ENCODE measurements around the gene GLDN. TPM values are rescaled to one million over a fixed set of nuclear protein-coding genes. Genes with fewer than 3 reads are reported as not detected.

Gene GLDN
- total RNA-seq, 1 experiment from 2014 or later = 0.15 TPM

DNA sequence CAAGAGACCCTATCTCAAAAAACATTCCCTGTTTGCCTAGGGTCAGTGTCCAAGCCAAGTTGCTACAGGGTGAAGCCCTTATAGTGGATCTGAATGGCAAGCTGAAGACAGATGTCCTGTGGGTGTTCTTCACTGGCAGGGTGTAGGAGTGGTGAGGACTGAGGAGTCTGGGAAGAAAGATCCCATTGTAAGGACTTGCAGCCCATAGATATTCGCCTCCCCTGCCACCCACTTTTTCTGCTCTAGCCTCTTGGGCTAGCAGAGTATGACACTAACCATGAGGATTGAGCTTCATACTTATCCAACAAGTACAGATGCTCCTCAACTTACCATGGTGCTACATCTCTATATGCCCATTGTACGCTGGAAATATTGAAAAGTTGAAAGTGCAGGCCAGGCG is 16.3 kb upstream of the GLDN start:
- H2AFZ ChIP-seq (ENCODE audit: low read length) = no peak overlapping the region
- CTCF ChIA-PET = no interaction called here
- no peak overlapping the region for H3K4me3 ChIP-seq (ENCODE audit: low read length)
- no peak overlapping the region for H3K4me2 ChIP-seq (ENCODE audit: low read length)
- DNase-seq (no peak), ATAC-seq (no peak)
- H3K9me2 ChIP-seq (replicated peaks; ENCODE audit: low read length) = no peaks in the 10 kb centered on the region
- H3K27me3 ChIP-seq (ENCODE audit: low read length) = no peaks in the 10 kb centered on the region
- BruUV-seq (replicated peaks) = no TSS peak
- no peak overlapping the region for H3K27ac ChIP-seq (ENCODE audit: low read length)
- intact Hi-C loops (cut with micrococcal nuclease) = no loop called here
- H3F3A ChIP-seq (ENCODE audit: low read length, unreplicated experiment) = no peaks in the 10 kb centered on the region
- no peaks in the 10 kb centered on the region for H3K4me1 ChIP-seq (ENCODE audit: insufficient read depth, low read length)
- no peaks in the 10 kb centered on the region for H3K36me3 ChIP-seq (ENCODE audit: low read depth, low read length)
- TF ChIP-seq EZH2 (IDR thresholded peaks at IDR 0.05; ENCODE audit: low read length, unreplicated experiment) (no peak), EZH2phosphoT487 (IDR thresholded peaks at IDR 0.05; ENCODE audit: borderline replicate concordance, low read length) (no peak)
- TF ChIP-seq, protein P1, sequence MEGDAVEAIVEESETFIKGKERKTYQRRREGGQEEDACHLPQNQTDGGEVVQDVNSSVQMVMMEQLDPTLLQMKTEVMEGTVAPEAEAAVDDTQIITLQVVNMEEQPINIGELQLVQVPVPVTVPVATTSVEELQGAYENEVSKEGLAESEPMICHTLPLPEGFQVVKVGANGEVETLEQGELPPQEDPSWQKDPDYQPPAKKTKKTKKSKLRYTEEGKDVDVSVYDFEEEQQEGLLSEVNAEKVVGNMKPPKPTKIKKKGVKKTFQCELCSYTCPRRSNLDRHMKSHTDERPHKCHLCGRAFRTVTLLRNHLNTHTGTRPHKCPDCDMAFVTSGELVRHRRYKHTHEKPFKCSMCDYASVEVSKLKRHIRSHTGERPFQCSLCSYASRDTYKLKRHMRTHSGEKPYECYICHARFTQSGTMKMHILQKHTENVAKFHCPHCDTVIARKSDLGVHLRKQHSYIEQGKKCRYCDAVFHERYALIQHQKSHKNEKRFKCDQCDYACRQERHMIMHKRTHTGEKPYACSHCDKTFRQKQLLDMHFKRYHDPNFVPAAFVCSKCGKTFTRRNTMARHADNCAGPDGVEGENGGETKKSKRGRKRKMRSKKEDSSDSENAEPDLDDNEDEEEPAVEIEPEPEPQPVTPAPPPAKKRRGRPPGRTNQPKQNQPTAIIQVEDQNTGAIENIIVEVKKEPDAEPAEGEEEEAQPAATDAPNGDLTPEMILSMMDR (conservative IDR thresholded peaks at IDR 0.05; ENCODE audit: low read depth, low read length) = no peak
- H3K79me2 ChIP-seq (ENCODE audit: low read length) = no peaks in the 10 kb centered on the region
- H3K9me3 ChIP-seq (ENCODE audit: low read length) = no peaks in the 10 kb centered on the region
- POLR2A ChIA-PET (ENCODE audit: unreplicated experiment) = no interaction called here
- no peaks in the 10 kb centered on the region for H4K20me1 ChIP-seq (ENCODE audit: low read length)
- no peak overlapping the region for H3K9ac ChIP-seq (ENCODE audit: low read length)

DNA sequence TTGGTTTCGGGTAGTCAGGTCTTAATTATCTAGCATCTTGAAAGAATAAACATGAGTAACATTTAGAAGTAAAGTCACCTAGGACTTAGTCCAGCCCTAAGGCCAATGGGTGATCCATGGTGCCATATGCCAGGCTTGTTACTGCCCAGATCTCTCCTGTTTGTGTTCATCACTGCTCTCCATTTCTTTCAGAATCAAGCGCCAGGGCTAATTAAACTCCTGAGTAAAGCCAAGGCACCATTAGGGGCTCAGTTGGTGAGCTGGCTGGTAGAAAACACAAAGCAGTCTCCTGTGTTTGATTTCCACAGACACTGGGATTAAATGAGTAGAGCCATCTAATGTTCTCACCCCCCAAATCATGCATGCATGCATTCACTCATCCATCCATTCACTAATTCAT is 14.4 kb upstream of the GLDN start:
- no peak overlapping the region for H3K9ac ChIP-seq (ENCODE audit: low read length)
- no peak overlapping the region for H2AFZ ChIP-seq (ENCODE audit: low read length)
- BruUV-seq (replicated peaks) = no TSS peak
- no peaks in the 10 kb centered on the region for H4K20me1 ChIP-seq (ENCODE audit: low read length)
- no peaks in the 10 kb centered on the region for H3K27me3 ChIP-seq (ENCODE audit: low read length)
- intact Hi-C loops (cut with micrococcal nuclease) = no loop called here
- DNase-seq (no peak), ATAC-seq (no peak)
- no peak overlapping the region for H3K4me3 ChIP-seq (ENCODE audit: low read length)
- no peak overlapping the region for H3K4me2 ChIP-seq (ENCODE audit: low read length)
- ChIA-PET POLR2A (ENCODE audit: unreplicated experiment) (no interaction called here), CTCF (no interaction called here)
- no peaks in the 10 kb centered on the region for H3K4me1 ChIP-seq (ENCODE audit: insufficient read depth, low read length)
- TF ChIP-seq, protein P1 (conservative IDR thresholded peaks at IDR 0.05; ENCODE audit: low read depth, low read length) = no peak
- no peak for TF ChIP-seq EZH2phosphoT487 (IDR thresholded peaks at IDR 0.05; ENCODE audit: borderline replicate concordance, low read length)
- TF ChIP-seq EZH2 (IDR thresholded peaks at IDR 0.05; ENCODE audit: low read length, unreplicated experiment) = no peak
- H3K79me2 ChIP-seq (ENCODE audit: low read length) = no peaks in the 10 kb centered on the region
- H3K9me2 ChIP-seq (replicated peaks; ENCODE audit: low read length) = no peaks in the 10 kb centered on the region
- no peaks in the 10 kb centered on the region for H3K36me3 ChIP-seq (ENCODE audit: low read depth, low read length)
- no peak overlapping the region for H3K27ac ChIP-seq (ENCODE audit: low read length)
- no peaks in the 10 kb centered on the region for H3F3A ChIP-seq (ENCODE audit: low read length, unreplicated experiment)
- H3K9me3 ChIP-seq (ENCODE audit: low read length) = no peaks in the 10 kb centered on the region

DNA sequence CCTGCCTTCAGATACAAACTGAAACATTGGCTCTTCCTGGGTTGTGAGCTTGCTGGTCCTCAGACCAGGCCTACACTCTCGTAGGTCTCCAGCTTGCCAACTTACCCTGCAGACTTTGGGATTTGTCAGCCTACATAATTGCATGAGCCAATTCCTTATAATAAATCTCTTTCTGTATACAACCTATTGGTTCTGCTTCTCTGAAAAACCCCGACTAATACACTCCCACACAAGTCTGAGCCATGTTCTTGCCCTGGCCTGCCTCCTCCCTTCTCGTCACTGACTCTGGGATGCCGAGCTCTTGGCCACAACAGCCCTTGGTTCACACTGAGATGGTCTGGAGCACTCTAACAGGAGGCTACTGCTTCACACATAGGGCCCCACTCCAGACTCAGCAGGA is 12.5 kb upstream of the GLDN start:
- H3F3A ChIP-seq (ENCODE audit: low read length, unreplicated experiment) = no peaks in the 10 kb centered on the region
- no peaks in the 10 kb centered on the region for H3K4me1 ChIP-seq (ENCODE audit: insufficient read depth, low read length)
- ChIA-PET CTCF (no interaction called here), POLR2A (ENCODE audit: unreplicated experiment) (no interaction called here)
- no peaks in the 10 kb centered on the region for H4K20me1 ChIP-seq (ENCODE audit: low read length)
- TF ChIP-seq, protein P1 (conservative IDR thresholded peaks at IDR 0.05; ENCODE audit: low read depth, low read length) = no peak
- TF ChIP-seq EZH2phosphoT487 (IDR thresholded peaks at IDR 0.05; ENCODE audit: borderline replicate concordance, low read length) (no peak), EZH2 (IDR thresholded peaks at IDR 0.05; ENCODE audit: low read length, unreplicated experiment) (no peak)
- H3K36me3 ChIP-seq (ENCODE audit: low read depth, low read length) = no peaks in the 10 kb centered on the region
- no peak overlapping the region for H3K9ac ChIP-seq (ENCODE audit: low read length)
- DNase-seq = no peak
- ATAC-seq = no peak
- BruUV-seq (replicated peaks) = no TSS peak
- no peaks in the 10 kb centered on the region for H3K9me2 ChIP-seq (replicated peaks; ENCODE audit: low read length)
- H3K79me2 ChIP-seq (ENCODE audit: low read length) = no peaks in the 10 kb centered on the region
- H3K4me2 ChIP-seq (ENCODE audit: low read length) = no peak overlapping the region
- no peaks in the 10 kb centered on the region for H3K9me3 ChIP-seq (ENCODE audit: low read length)
- intact Hi-C loops (cut with micrococcal nuclease) = no loop called here
- no peak overlapping the region for H2AFZ ChIP-seq (ENCODE audit: low read length)
- H3K27me3 ChIP-seq (ENCODE audit: low read length) = no peaks in the 10 kb centered on the region
- H3K4me3 ChIP-seq (ENCODE audit: low read length) = no peak overlapping the region
- H3K27ac ChIP-seq (ENCODE audit: low read length) = no peak overlapping the region
